ENCODE results near the gene OLFML2A. TPM values are rescaled to one million over a fixed set of nuclear protein-coding genes. Genes with fewer than 3 reads are reported as not detected.

The OLFML2A gene
- total and polyA plus RNA-seq, 2 of the 4 experiments (the other 2 are of a cell fraction), result 2.0 to 5.9 TPM

- no peak for TF ChIP-seq USF2 (IDR thresholded peaks at IDR 0.05; ENCODE audit: low read depth, low read length)
These were observed 83.1 kb downstream of the OLFML2A start (continued) for GRCh38 chr9:124859803-124860581.

GRCh38 chr9:124860582-124861341 lies 83.8 kb downstream of the OLFML2A start:
- Histone ChIP-seq H3K56ac (ENCODE audit: extremely low read depth, insufficient read depth, low read length) (peak overlapping the region; percentile 42), H3K4me2 (ENCODE audit: low read depth, low read length) (peak overlapping the region; percentile 100), H4K5ac (ENCODE audit: low read depth, low read length) (no peak overlapping the region), H2BK5ac (ENCODE audit: low read depth, low read length, poor library complexity, severe bottlenecking) (no peak overlapping the region), H4K20me1 (ENCODE audit: insufficient read depth, low read length) (peaks cover 60% of the 10 kb centered on the region), H3K9me1 (ENCODE audit: insufficient read depth, low read length) (peaks cover 4% of the 10 kb centered on the region; the same call in 1 of the 2 replicates), H2AK9ac (replicated peaks; ENCODE audit: low read depth, low read length, poor library complexity) (peak overlapping the region; percentile 100), H3K4me1 (ENCODE audit: control insufficient read depth, insufficient read depth, low read length) (peaks cover 9% of the 10 kb centered on the region), H2BK20ac (ENCODE audit: low read depth, low read length) (no peak overlapping the region), H2BK15ac (ENCODE audit: low read depth, low read length) (no peak overlapping the region), H2AFZ (replicated peaks; ENCODE audit: low read length, poor library complexity) (no peak overlapping the region), H3K4me3 (ENCODE audit: insufficient read depth, low read depth, low read length) (peak overlapping the region; percentile 73), H3K9ac (ENCODE audit: low read depth, low read length) (peak overlapping the region; percentile 96), H3K79me1 (ENCODE audit: low read depth in 1 of 2, low read length in 2 of 2) (peaks cover 13 to 41% of the 10 kb centered on the region in 2 experiments), H4K91ac (ENCODE audit: insufficient read depth, low read depth, low read length) (no peak overlapping the region), H3K27ac (ENCODE audit: insufficient read depth, low read length) (peak overlapping the region; percentile 72), H2BK120ac (ENCODE audit: low read depth, low read length) (no peak overlapping the region), H3K14ac (replicated peaks; ENCODE audit: low read depth, low read length) (peak overlapping the region; percentile 77), H3K4ac (ENCODE audit: low read depth, low read length) (peak overlapping the region; percentile 80), H2AK5ac (ENCODE audit: low read depth, low read length) (peak overlapping the region; percentile 95), H4K8ac (ENCODE audit: low read depth in 2 of 2, low read length in 2 of 2) (peak overlapping the region; percentile 53 to 88; a peak in 3 of 4 replicates), H3K27me3 (ENCODE audit: control insufficient read depth, insufficient read depth, low read length) (no peaks in the 10 kb centered on the region), H3K36me3 (ENCODE audit: control insufficient read depth, insufficient read depth, low read length) (peaks cover 49% of the 10 kb centered on the region), H3K23ac (ENCODE audit: low read depth, low read length) (peak overlapping the region; percentile 91), H3K18ac (ENCODE audit: low read depth, low read length) (no peak overlapping the region), H3K9me3 (ENCODE audit: control insufficient read depth, insufficient read depth, low read length) (no peaks in the 10 kb centered on the region)
- no peak for ATAC-seq (ENCODE audit: low read depth)
- WGBS, 2 experiments (ENCODE audit: extremely low coverage in 2 of 2, insufficient read length in 1 of 2), result 0% methylated on average over 3 of the region's 12 CpGs; no CpG with 5 or more reads in 1 of the 2 experiments
- dilution Hi-C loops (cut with HindIII; ENCODE audit: low sequenced_read_pairs, unreplicated experiment), result no loop called here
- CTCF ChIA-PET, result interaction anchor here (0.9 to 1.3 kb wide), 2 partner anchors 8 to 84 kb away, joined by 3 to 5 read pairs; partner anchors contain the start of gene OLFML2A
- intact Hi-C loops (cut with micrococcal nuclease), result no loop called here
- BruUV-seq (replicated peaks), result no TSS peak
- POLR2A ChIA-PET (ENCODE audit: unreplicated experiment), result no interaction called here
- no peak for DNase-seq
- in situ Hi-C loops (cut with MboI; ENCODE audit: low sequenced_read_pairs), result loop anchor here (10.0 kb wide), 1 partner anchor 284 kb away; the partner anchor contains the start of gene SCAI
- TF ChIP-seq USF2 (IDR thresholded peaks at IDR 0.05; ENCODE audit: low read depth, low read length) (no peak), NFE2L2 (IDR thresholded peaks at IDR 0.05; ENCODE audit: low read depth, low read length) (no peak), RAD21 (IDR thresholded peaks at IDR 0.05; ENCODE audit: low read length) (no peak), RCOR1 (IDR thresholded peaks at IDR 0.05; ENCODE audit: insufficient replicate concordance, low read length) (no peak), BHLHE40 (IDR thresholded peaks at IDR 0.05; ENCODE audit: low read depth, low read length) (no peak), SMC3 (IDR thresholded peaks at IDR 0.05; ENCODE audit: low read depth, low read length) (no peak), MXI1 (IDR thresholded peaks at IDR 0.05; ENCODE audit: borderline replicate concordance, low read depth, low read length) (no peak), CEBPB (IDR thresholded peaks at IDR 0.05; ENCODE audit: low read depth, low read length) (no peak), MAZ (IDR thresholded peaks at IDR 0.05; ENCODE audit: borderline replicate concordance, low read depth, low read length) (no peak), RFX5 (IDR thresholded peaks at IDR 0.05; ENCODE audit: low read depth, low read length) (no peak), FOS (IDR thresholded peaks at IDR 0.05; ENCODE audit: low read depth, low read length) (no peak), CHD1 (IDR thresholded peaks at IDR 0.05; ENCODE audit: low read depth, low read length) (no peak)
